Large intestine (tissue), 3 donors: ENCODE results near the gene ARHGEF33. TPM values are rescaled to one million over a fixed set of nuclear protein-coding genes. Genes with fewer than 3 reads are reported as not detected.

Source experiments
- DNase-seq, 2 donors: peaks; one replicate each; pipeline versions ENCODE4 v3.0.0 to v3.0.0-alpha.2; 2013
- H3K27ac ChIP-seq: one replicate; pipeline ENCODE4 v1.5.1; 2013; ENCODE audit warnings: low read length
- H3K27me3 ChIP-seq: 2 replicates; pipeline ENCODE4 v1.6.1; 2013; ENCODE audit warnings: low read length; ENCODE audit not compliant: control insufficient read depth, insufficient read depth
- H3K36me3 ChIP-seq: 2 replicates; pipeline ENCODE4 v1.6.1; 2013; ENCODE audit warnings: low read length; ENCODE audit not compliant: control insufficient read depth, insufficient read depth
- H3K4me1 ChIP-seq: one replicate; pipeline ENCODE4 v1.6.1; 2013; ENCODE audit warnings: low read length; ENCODE audit not compliant: control insufficient read depth, insufficient read depth
- H3K4me3 ChIP-seq: one replicate; pipeline ENCODE4 v1.5.1; 2013; ENCODE audit warnings: low read length
- H3K9me3 ChIP-seq: one replicate; pipeline ENCODE4 v1.6.1; 2013; ENCODE audit warnings: mild to moderate bottlenecking, low read depth, low read length, moderate library complexity; ENCODE audit not compliant: control insufficient read depth
- WGBS: methylation state at CpG from one replicate; pipeline ENCODE4 v1.1.5; 2013; ENCODE audit warnings: low lambda C conversion rate; ENCODE audit not compliant: insufficient coverage; 5-methylcytosine and 5-hydroxymethylcytosine counted together
- polyA plus RNA-seq: library from polyadenylated mRNA; unstranded; fragments of 120-200 nt; gene quantifications from one replicate; pipeline ENCODE4 v1.2.1, GENCODE V29; 2013

Gene ARHGEF33
- polyA plus RNA-seq, 1 donor: 0.87 TPM

DNA sequence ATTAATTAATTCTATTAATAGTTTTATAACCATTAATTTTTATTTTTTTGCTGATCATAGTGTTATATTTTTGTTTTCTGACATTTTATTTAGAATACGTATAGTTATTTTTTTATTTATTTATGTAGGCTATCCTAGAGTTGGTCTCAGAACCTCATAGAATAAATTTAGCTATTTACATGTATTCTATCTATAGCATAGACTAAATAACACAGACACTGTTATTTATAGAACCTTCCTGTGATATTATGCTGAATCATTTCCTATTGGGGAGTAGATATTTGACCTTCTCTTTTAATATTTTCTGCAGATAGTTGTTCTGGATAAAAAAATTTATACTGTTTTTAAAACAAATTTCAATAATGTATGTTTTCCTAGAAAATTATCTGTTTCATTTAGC is 20.2 kb downstream of the ARHGEF33 start:
- H3K27ac ChIP-seq: no peak overlapping the region
- 92% methylated on average over 1 of the region's 1 CpG for WGBS
- no peaks in the 10 kb centered on the region for H3K36me3 ChIP-seq

DNA sequence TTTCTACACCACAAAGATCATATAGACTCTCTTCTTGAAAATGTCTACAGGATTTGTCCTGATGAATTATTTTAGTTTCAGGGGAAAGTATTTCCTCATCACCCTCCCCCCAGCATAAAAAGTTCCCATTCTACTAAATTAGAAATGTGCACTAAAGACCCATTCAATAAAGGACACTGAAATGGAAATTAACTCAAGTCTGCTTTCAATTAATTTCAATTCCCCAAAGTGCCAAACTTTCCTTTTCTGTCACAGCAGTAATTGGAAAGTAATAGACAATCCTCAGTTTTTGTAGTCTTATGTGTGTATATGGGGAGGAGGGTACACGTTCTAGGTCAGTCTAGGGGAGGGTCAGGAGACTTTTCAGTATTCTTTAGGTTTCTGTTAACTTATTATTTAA is 21.5 kb downstream of the ARHGEF33 start:
- no peaks in the 10 kb centered on the region for H3K4me1 ChIP-seq
- H3K4me3 ChIP-seq: no peak overlapping the region
- no peaks in the 10 kb centered on the region for H3K9me3 ChIP-seq
- H3K27ac ChIP-seq: no peak overlapping the region
- WGBS: no CpG with 5 or more reads among the region's 1 CpG
- no peaks in the 10 kb centered on the region for H3K36me3 ChIP-seq
- no peak for DNase-seq
- H3K27me3 ChIP-seq: no peaks in the 10 kb centered on the region

More for the DNA sequence above, 20.2 kb downstream of the ARHGEF33 start:
- Histone ChIP-seq H3K27me3 (no peaks in the 10 kb centered on the region), H3K4me3 (no peak overlapping the region), H3K9me3 (no peaks in the 10 kb centered on the region), H3K4me1 (no peaks in the 10 kb centered on the region)
- DNase-seq: no peak

DNA sequence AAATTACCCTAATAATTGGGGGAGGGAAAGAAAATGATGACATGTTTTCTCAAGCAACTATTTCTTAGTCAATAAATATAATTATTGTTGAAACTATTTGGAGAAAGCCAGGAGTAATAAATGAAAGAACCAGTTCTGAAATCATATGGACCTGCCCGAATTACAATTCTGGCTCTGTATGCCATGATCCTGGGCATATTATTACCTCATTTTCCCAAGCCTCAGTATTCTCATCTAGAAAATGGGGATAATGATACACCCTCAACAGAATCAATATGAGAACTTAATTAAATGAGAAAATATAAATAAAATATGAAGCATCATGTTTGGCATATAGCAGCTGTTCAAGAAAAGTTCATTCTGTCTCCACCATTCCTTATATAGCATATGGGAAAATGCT is 22.9 kb downstream of the ARHGEF33 start:
- H3K4me3 ChIP-seq: no peak overlapping the region
- WGBS: no CpG with 5 or more reads among the region's 1 CpG
- H3K27ac ChIP-seq: no peak overlapping the region
- H3K27me3 ChIP-seq: no peaks in the 10 kb centered on the region
- no peaks in the 10 kb centered on the region for H3K36me3 ChIP-seq
- H3K4me1 ChIP-seq: no peaks in the 10 kb centered on the region
- H3K9me3 ChIP-seq: no peaks in the 10 kb centered on the region
- DNase-seq: no peak

DNA sequence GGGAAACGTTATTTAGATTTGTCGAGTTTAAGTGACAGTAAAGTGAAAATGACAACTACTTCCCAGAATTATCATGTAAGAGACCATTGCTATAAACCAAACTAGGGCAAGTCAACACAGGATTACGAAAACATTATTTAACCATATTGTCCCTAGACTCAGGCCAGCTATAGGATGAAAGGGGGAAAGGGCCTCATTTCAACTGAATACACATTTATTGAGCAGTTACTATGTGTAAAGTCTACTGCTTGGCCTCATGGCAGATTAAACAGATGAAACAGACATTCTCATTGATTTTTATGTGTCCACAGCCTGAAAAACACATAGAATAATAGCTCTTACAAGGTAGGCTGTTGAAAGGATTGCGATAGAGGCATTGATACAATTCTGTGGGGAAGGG is 32.7 kb downstream of the ARHGEF33 start:
- DNase-seq: no peak
- Histone ChIP-seq H3K9me3 (no peaks in the 10 kb centered on the region), H3K4me1 (no peaks in the 10 kb centered on the region), H3K36me3 (no peaks in the 10 kb centered on the region), H3K27ac (no peak overlapping the region), H3K4me3 (no peak overlapping the region), H3K27me3 (no peaks in the 10 kb centered on the region)
- 100% methylated on average over 1 of the region's 4 CpGs for WGBS

DNA sequence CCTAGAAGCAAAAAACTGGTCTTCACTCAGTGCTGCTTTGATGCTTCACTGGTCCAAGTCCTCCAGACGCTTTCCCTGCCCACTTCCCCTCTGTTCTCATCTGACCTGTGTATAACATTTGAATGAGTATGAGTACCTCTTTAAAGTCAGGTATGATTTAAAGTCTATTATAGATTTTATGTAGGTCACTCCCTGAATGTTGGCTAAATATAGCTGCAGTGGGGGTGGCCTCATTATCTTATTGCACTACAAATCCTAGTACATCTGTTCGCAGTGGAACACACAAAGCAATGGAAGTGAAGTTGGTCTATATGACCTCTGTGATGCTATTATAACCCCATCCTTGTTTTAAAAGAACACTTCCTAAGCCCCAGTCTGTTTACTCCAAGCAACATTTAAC is 33.2 kb downstream of the ARHGEF33 start:
- no peak overlapping the region for H3K27ac ChIP-seq
- H3K4me3 ChIP-seq: no peak overlapping the region
- no peaks in the 10 kb centered on the region for H3K9me3 ChIP-seq
- no CpG with 5 or more reads among the region's 2 CpGs for WGBS
- no peak for DNase-seq
- H3K4me1 ChIP-seq: no peaks in the 10 kb centered on the region
- no peaks in the 10 kb centered on the region for H3K36me3 ChIP-seq
- H3K27me3 ChIP-seq: no peaks in the 10 kb centered on the region

DNA sequence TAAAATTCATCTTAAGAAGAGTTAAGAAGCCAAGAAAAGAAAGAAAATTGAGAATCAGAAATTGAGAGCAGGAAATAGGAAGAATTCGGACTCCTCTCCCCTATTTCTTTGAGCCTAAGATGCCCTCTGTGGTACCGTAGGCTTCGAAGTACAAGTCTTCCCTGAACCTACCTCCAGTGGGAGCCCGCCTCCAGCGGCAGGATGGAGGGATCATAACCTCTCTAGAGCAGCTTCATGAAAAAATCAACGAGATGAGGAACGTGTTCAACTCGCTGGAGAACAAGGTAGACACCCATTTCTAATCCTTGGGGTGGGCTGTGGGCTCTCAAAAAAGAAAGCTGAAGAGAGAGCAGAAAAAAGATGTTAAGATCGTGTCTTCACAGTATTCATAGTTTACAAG is 36.3 kb downstream of the ARHGEF33 start:
- 57% methylated on average over 1 of the region's 9 CpGs for WGBS
- Histone ChIP-seq H3K36me3 (no peaks in the 10 kb centered on the region), H3K9me3 (no peaks in the 10 kb centered on the region), H3K4me3 (no peak overlapping the region), H3K27ac (no peak overlapping the region), H3K27me3 (no peaks in the 10 kb centered on the region), H3K4me1 (no peaks in the 10 kb centered on the region)
- DNase-seq: no peak

DNA sequence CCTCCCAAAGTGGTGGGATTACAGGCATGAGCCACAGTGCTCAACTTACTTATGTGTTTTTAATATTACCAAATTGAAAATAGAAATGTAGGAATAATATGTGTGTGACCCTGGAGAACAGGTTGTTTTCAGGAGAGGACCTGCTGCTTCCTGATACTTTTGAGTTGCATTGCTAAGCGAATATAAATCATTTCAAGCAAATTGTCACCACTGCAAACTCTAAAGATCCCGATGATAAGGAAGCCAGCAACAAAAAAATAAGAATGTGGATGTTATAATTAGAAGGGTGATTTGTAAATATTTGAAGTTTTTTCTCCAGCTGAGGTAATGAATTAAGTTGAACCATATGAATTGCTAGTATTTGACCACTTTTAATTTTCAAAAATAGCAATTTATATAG is 40.9 kb downstream of the ARHGEF33 start:
- no peaks in the 10 kb centered on the region for H3K36me3 ChIP-seq
- no peaks in the 10 kb centered on the region for H3K27me3 ChIP-seq
- no peaks in the 10 kb centered on the region for H3K4me1 ChIP-seq
- 100% methylated on average over 1 of the region's 2 CpGs for whole genome bisulfite sequencing
- no peak overlapping the region for H3K27ac ChIP-seq
- no peak for DNase-seq
- no peak overlapping the region for H3K4me3 ChIP-seq
- H3K9me3 ChIP-seq: no peaks in the 10 kb centered on the region

DNA sequence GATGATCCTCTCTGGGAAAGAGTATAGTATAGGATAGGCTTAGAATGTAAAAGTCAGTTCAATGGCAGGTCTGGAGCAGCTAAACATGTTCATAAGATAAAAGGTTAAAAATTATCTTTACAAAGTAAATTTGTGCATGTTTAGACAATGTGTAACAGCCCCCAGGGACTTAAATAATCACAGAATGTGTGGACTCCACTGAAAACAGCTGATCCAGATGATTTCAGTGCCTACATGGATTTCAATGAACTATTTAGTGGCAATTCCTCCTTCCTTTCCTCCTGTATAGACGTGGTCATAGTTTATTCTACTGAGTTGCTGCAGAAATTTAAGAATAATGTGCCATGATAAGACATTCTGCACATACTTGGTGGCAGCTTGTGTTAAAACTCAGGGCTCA is 42.9 kb downstream of the ARHGEF33 start:
- Histone ChIP-seq H3K36me3 (no peaks in the 10 kb centered on the region), H3K4me1 (no peaks in the 10 kb centered on the region), H3K27ac (no peak overlapping the region), H3K27me3 (no peaks in the 10 kb centered on the region), H3K4me3 (no peak overlapping the region), H3K9me3 (no peaks in the 10 kb centered on the region)
- no CpG with 5 or more reads among the region's 1 CpG for WGBS
- DNase-seq: no peak

DNA sequence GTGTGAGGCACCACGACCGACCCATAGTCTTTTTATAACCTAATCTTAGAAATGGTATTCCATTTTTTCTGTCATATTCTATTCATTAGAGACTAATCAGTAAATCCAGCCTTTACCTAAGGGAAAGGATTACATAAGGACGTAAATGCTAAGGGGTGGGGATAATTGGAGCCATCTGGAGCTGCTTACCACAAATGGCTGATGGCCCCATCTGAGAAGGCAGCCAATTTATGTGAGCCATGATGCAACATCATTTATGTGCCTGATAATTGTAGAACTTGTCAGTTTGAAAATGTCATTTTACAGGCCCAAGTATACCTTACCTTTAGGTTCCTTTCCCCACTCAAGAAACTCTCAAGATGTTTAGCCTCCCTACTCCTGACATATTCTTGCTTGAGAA is 44.0 kb downstream of the ARHGEF33 start:
- no peak for DNase-seq
- H3K27ac ChIP-seq: no peak overlapping the region
- no peaks in the 10 kb centered on the region for H3K36me3 ChIP-seq
- no peaks in the 10 kb centered on the region for H3K9me3 ChIP-seq
- WGBS: 94% methylated on average over 2 of the region's 3 CpGs
- no peaks in the 10 kb centered on the region for H3K27me3 ChIP-seq
- no peaks in the 10 kb centered on the region for H3K4me1 ChIP-seq
- H3K4me3 ChIP-seq: no peak overlapping the region

DNA sequence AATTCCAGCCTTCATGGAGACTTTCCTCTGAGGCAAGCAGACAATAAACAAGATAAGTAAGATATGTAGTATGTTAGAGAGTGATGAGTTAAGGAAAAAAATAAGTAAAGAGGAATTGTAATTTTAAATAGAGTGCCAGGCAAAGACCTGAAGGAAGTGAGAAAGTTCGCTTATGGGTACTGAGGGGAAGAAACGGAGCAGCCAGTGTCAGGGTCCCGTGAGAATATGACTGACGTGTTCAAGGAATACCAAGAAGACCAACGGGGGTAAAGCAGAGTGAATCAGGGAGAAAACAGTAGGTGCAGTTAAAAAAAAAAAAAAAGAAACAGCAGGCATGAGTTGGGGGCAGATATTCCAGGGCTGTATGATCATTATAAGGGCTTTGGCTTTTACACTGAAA is 45.1 kb downstream of the ARHGEF33 start:
- Histone ChIP-seq H3K36me3 (no peaks in the 10 kb centered on the region), H3K4me3 (no peak overlapping the region), H3K27me3 (no peaks in the 10 kb centered on the region), H3K27ac (no peak overlapping the region), H3K9me3 (no peaks in the 10 kb centered on the region), H3K4me1 (no peaks in the 10 kb centered on the region)
- DNase-seq: no peak
- 85% methylated on average over 3 of the region's 5 CpGs for WGBS

DNA sequence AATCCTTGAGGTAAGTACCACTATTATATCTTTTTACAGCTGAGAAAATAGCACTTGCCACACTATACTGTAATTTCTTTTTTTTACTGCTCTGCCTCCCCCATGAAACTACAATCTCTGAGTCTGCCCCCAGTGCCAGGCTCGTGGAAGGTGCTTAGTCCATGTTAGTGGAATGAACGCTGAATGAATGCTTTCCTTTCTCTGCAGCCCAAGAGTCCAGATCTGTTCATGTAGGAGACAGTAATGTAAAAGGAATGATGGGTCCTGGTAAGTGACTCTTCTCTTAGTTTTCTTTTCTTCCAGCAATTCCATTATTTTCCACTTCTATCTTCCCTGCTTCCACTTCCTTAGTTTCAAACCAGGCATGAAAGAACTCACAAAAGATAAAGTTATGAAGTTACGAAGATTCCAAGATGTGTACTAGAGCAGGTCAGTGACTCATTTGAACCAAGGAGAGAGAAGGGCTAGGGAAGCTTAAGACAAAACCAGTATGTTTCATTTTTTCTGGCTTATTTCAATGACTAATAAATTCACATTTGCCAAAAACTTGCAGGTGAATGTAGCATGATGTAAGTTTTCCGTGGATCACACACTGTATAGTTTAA is 46.0 kb downstream of the ARHGEF33 start:
- Histone ChIP-seq H3K36me3 (no peaks in the 10 kb centered on the region), H3K27me3 (no peaks in the 10 kb centered on the region), H3K4me1 (no peaks in the 10 kb centered on the region), H3K27ac (no peak overlapping the region), H3K9me3 (no peaks in the 10 kb centered on the region), H3K4me3 (no peak overlapping the region)
- DNase-seq: no peak
- 100% methylated on average over 1 of the region's 4 CpGs for WGBS
